SK-N-SH (cell line): ENCODE data around the gene BCAP31. TPM values are rescaled to one million over a fixed set of nuclear protein-coding genes. Genes with fewer than 3 reads are reported as not detected.
A peak's percentile ranks its signal among the peaks of the same experiment; 100 is the strongest.
"Not testable (repeated sequence)": the region's sequence is repeated elsewhere in the genome, so short reads cannot be mapped to it uniquely, and the experiment has no call there.

ENCODE experiments used
- CTCF ChIA-PET: fragments of 300-600, 350-600 bp; formaldehyde crosslinking; extraction: SDS; loops from one replicate; lab custom pipeline; 2021; lab: Yijun Ruan, JAX
- POLR2A ChIA-PET: fragments of 350-600 bp; sonication (Branson Sonifier 250); formaldehyde crosslinking; extraction: SDS; loops from one replicate; lab custom pipeline; 2020; ENCODE audit warnings: antibody characterized with exemption, inconsistent platforms; lab: Yijun Ruan, JAX
- DNase-seq: peaks from one replicate; pipeline ENCODE4 v3.0.0; 2012
- H2AFZ ChIP-seq: fragments of 200-600 bp; sonication (generic); 2 replicates; pipeline ENCODE4 v1.8.1; 2016; ENCODE audit warnings: antibody characterized with exemption, mild to moderate bottlenecking, low read depth
- H3F3A ChIP-seq: fragments of 200-600 bp; sonication (generic); replicated peaks from 2 replicates; pipeline ENCODE3; 2016; ENCODE audit warnings: antibody characterized with exemption, mild to moderate bottlenecking; ENCODE audit not compliant: insufficient read depth
- H3K27ac ChIP-seq, 2 experiments: fragments of 200-500 bp in 1 of 2; fragments of 200-600 bp in 1 of 2; sonication (Bioruptor generic) in 1 of 2; sonication (generic), shearing (Covaris generic) in 1 of 2; 2 replicates each; pipeline versions ENCODE4 v1.5.1 to v1.6.1; 2014 to 2016; ENCODE audit warnings: low read depth in 2 of 2, inconsistent platforms in 1 of 2, low read length in 1 of 2, mild to moderate bottlenecking in 1 of 2, mixed read lengths in 1 of 2
- H3K27me3 ChIP-seq: fragments of 200-600 bp; sonication (generic), shearing (Covaris generic); 2 replicates; pipeline ENCODE4 v1.6.1; 2016; ENCODE audit warnings: mixed run types; ENCODE audit not compliant: insufficient read depth
- H3K36me3 ChIP-seq, 2 experiments: fragments of 200-500 bp in 1 of 2; fragments of 200-600 bp in 1 of 2; sonication (Bioruptor generic) in 1 of 2; sonication (generic) in 1 of 2; replicated peaks in 1 of 2; 2 replicates each; pipeline versions ENCODE3 to v1.5.1; 2014 to 2016; ENCODE audit warnings: low read length in 1 of 2, mild to moderate bottlenecking in 1 of 2; ENCODE audit not compliant: insufficient read depth in 2 of 2, control insufficient read depth in 1 of 2
- H3K4me1 ChIP-seq, 2 experiments: fragments of 200-500 bp in 1 of 2; fragments of 200-600 bp in 1 of 2; sonication (Bioruptor generic) in 1 of 2; sonication (generic), shearing (Covaris generic) in 1 of 2; 2 replicates each; pipeline versions ENCODE4 v1.5.1 to v1.6.1; 2014 to 2016; ENCODE audit warnings: low read depth in 1 of 2, low read length in 1 of 2, mixed run types in 1 of 2; ENCODE audit not compliant: insufficient read depth in 2 of 2, control insufficient read depth in 1 of 2
- H3K4me2 ChIP-seq: fragments of 200-600 bp; sonication (generic), shearing (Covaris generic); 2 replicates; pipeline ENCODE4 v1.6.1; 2017; ENCODE audit warnings: mixed run types
- H3K4me3 ChIP-seq, 2 experiments: fragments of 200-500 bp in 1 of 2; fragments of 200-600 bp in 1 of 2; sonication (Bioruptor generic) in 1 of 2; sonication (generic), shearing (Covaris generic) in 1 of 2; 2 replicates each; pipeline versions ENCODE4 v1.5.1 to v1.8.1; 2014 to 2016; ENCODE audit warnings: low read depth in 2 of 2, inconsistent platforms in 1 of 2, low read length in 1 of 2, mild to moderate bottlenecking in 1 of 2, mixed read lengths in 1 of 2, moderate library complexity in 1 of 2
- H3K79me2 ChIP-seq: fragments of 200-600 bp; sonication (generic); 2 replicates; pipeline ENCODE4 v1.8.1; 2017; ENCODE audit warnings: mild to moderate bottlenecking; ENCODE audit not compliant: insufficient read depth
- H3K9ac ChIP-seq: fragments of 200-600 bp; sonication (generic); 2 replicates; pipeline ENCODE4 v1.6.1; 2017; ENCODE audit warnings: mixed run types
- H3K9me2 ChIP-seq: fragments of 200-600 bp; sonication (generic); 2 replicates; pipeline ENCODE4 v1.6.1; 2017; ENCODE audit warnings: mixed run types
- H3K9me3 ChIP-seq: fragments of 200-600 bp; sonication (generic); 2 replicates; pipeline ENCODE4 v1.6.1; 2017; ENCODE audit warnings: mixed run types, mild to moderate bottlenecking, moderate library complexity
- H4K20me1 ChIP-seq: fragments of 200-600 bp; sonication (generic); 2 replicates; pipeline ENCODE4 v1.6.1; 2017; ENCODE audit warnings: mild to moderate bottlenecking, mixed run types; ENCODE audit not compliant: insufficient read depth
- FOXJ3 ChIP-seq: sonication (generic); formaldehyde crosslinking; IDR thresholded peaks from 2 replicates; pipeline ENCODE4 v1.5.1; 2020; ENCODE audit warnings: mild to moderate bottlenecking, missing genetic modification reagents
- GATA2 ChIP-seq: sonication (generic); formaldehyde crosslinking; IDR thresholded peaks from 2 replicates; pipeline ENCODE4 v1.5.0; 2020; ENCODE audit warnings: mild to moderate bottlenecking, missing genetic modification reagents
- NFIC ChIP-seq: IDR thresholded peaks from 2 replicates; pipeline ENCODE4 v1.4.0; 2012; ENCODE audit warnings: borderline replicate concordance
- NRF1 ChIP-seq: IDR thresholded peaks from 2 replicates; pipeline ENCODE4 v1.6.1; 2012; ENCODE audit warnings: low read depth, mild to moderate bottlenecking, low read length
- RCOR1 ChIP-seq: fragments of 150-350 bp; IDR thresholded peaks from 2 replicates; pipeline ENCODE4 v1.6.1; 2017; ENCODE audit warnings: antibody characterized with exemption, low read length
- RFX5 ChIP-seq: IDR thresholded peaks from 2 replicates; pipeline ENCODE4 v1.6.1; 2012; ENCODE audit warnings: mild to moderate bottlenecking, improper control_type of control experiment, low read length
- TAF1 ChIP-seq: IDR thresholded peaks from 2 replicates; pipeline ENCODE4 v1.6.1; 2012; ENCODE audit warnings: low read depth, mild to moderate bottlenecking, low read length, moderate library complexity, borderline replicate concordance
- WGBS: methylation state at CpG from one replicate; pipeline ENCODE4 v1.1.6; 2017; ENCODE audit warnings: low lambda C conversion rate; 5-methylcytosine and 5-hydroxymethylcytosine counted together
- polyA plus RNA-seq, 3 experiments: library from polyadenylated mRNA; depleted of rRNA; stranded (reverse); fragments of >200 nt; gene quantifications; 2 replicates each; pipeline ENCODE4 v1.2.3, GENCODE V29; 2012
- TF ChIP-seq, protein P1 (sequence below): IDR thresholded peaks from 2 replicates; pipeline ENCODE4 v1.4.0; 2012; ENCODE audit warnings: low read depth
- TF ChIP-seq, protein P2 (sequence below): IDR thresholded peaks from 2 replicates; pipeline ENCODE4 v1.6.1; 2012; ENCODE audit warnings: mild to moderate bottlenecking, low read depth, low read length, moderate library complexity

Gene BCAP31
- polyA plus RNA-seq, 1 of the 3 experiments (the other 2 are of a cell fraction), result 173 TPM

DNA sequence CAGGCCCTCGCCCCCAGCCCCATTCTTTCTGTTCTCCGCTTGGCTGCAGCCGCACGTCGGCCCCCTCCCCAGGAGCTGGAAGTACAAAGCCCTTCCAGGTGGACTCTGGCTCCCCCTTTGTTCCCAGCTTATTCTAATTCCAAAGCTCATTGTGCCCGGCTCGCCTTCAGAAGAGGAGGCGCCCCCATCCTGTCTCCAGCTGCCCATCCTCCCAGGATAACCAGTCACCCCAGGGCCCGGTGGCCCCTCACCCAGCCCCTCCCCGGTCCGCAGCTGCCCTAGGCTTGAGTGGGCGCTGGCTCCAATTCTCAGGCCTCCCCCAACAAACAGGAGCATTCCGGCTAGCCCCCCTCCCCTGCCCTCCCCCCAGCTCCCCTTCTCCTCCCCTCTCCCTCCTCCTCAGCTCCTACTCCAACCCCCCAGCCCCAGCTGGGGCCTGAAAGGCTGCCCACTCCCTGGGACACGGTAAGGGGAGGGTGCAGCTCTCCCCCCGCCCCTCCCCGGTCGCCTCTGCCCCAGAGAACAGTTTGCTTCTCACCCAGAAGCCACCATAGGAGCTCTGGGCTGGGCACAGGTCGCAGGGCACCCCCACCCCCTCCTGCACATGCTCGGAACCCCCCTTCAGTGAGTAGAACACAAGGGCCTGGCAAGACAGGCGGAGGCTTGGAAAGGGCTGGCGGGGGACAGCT, 39.6 kb downstream of the BCAP31 start:
- Histone ChIP-seq H3K27ac (peak overlapping the region in 1 of 2 experiments; percentile 43; a peak in 1 of 4 replicates), H3K9me2 (no peaks in the 10 kb centered on the region), H4K20me1 (peaks cover 2% of the 10 kb centered on the region; the same call in 1 of the 2 replicates), H3K9me3 (no peaks in the 10 kb centered on the region), H3K36me3 (no peaks in the 10 kb centered on the region), H2AFZ (no peak overlapping the region), H3K4me1 (peaks cover 0 to 19% of the 10 kb centered on the region in 2 experiments; a peak in 1 of 4 replicates), H3K27me3 (peaks cover 7% of the 10 kb centered on the region; the same call in 1 of the 2 replicates), H3K79me2 (peaks cover 3% of the 10 kb centered on the region; the same call in 1 of the 2 replicates), H3F3A (no peaks in the 10 kb centered on the region), H3K4me2 (no peak overlapping the region), H3K4me3 (no peak overlapping the region), H3K9ac (no peak overlapping the region)
- ChIA-PET POLR2A (interaction anchor here (0.7 to 1.6 kb wide), 3 partner anchors 11 to 130 kb away, joined by 3 to 4 read pairs (median 3); no protein-coding TSS in a partner anchor), CTCF (interaction anchor here (0.5 to 4.5 kb wide), 10 partner anchors 17 to 238 kb away, joined by 3 to 33 read pairs (median 4); no protein-coding TSS in a partner anchor)
- TF ChIP-seq, protein P1, sequence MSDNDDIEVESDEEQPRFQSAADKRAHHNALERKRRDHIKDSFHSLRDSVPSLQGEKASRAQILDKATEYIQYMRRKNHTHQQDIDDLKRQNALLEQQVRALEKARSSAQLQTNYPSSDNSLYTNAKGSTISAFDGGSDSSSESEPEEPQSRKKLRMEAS, result no peak
- TF ChIP-seq RFX5, result no peak
- no peak for TF ChIP-seq RCOR1
- no peak for TF ChIP-seq FOXJ3 (CRISPR knock-in tag)
- TF ChIP-seq NRF1, result no peak
- TF ChIP-seq, protein P2, sequence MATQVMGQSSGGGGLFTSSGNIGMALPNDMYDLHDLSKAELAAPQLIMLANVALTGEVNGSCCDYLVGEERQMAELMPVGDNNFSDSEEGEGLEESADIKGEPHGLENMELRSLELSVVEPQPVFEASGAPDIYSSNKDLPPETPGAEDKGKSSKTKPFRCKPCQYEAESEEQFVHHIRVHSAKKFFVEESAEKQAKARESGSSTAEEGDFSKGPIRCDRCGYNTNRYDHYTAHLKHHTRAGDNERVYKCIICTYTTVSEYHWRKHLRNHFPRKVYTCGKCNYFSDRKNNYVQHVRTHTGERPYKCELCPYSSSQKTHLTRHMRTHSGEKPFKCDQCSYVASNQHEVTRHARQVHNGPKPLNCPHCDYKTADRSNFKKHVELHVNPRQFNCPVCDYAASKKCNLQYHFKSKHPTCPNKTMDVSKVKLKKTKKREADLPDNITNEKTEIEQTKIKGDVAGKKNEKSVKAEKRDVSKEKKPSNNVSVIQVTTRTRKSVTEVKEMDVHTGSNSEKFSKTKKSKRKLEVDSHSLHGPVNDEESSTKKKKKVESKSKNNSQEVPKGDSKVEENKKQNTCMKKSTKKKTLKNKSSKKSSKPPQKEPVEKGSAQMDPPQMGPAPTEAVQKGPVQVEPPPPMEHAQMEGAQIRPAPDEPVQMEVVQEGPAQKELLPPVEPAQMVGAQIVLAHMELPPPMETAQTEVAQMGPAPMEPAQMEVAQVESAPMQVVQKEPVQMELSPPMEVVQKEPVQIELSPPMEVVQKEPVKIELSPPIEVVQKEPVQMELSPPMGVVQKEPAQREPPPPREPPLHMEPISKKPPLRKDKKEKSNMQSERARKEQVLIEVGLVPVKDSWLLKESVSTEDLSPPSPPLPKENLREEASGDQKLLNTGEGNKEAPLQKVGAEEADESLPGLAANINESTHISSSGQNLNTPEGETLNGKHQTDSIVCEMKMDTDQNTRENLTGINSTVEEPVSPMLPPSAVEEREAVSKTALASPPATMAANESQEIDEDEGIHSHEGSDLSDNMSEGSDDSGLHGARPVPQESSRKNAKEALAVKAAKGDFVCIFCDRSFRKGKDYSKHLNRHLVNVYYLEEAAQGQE, result no peak
- TF ChIP-seq NFIC, result no peak
- no peak for TF ChIP-seq GATA2 (CRISPR knock-in tag)
- no peak for TF ChIP-seq TAF1
- WGBS, result 50% methylated on average over 12 of the region's 21 CpGs
- DNase-seq, result no peak

DNA sequence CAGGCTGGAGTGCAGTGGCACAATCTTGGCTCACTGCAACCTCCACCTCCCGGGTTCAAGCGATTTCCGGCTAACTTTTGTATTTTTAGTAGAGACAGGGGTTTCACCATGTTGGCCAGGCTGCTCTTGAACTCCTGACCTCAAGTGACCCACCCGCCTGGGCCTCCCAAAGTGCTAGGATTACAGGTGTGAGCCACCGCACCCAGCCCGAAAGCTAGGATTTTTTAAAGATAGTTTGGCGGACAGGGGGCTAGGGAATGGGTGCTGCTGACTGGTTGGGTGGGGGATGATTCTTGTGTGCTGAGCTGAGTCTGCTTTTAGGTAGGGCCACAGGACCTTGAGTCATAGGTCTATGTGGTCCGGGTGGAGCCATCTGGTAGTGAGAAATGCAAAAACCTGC, 40.7 kb downstream of the BCAP31 start:
- H3F3A ChIP-seq, H3K27me3 ChIP-seq, H3K9me2 ChIP-seq, H3K9me3 ChIP-seq, H2AFZ ChIP-seq, H3K4me2 ChIP-seq, POLR2A ChIA-PET, H3K36me3 ChIP-seq, H3K4me3 ChIP-seq, DNase-seq, H3K9ac ChIP-seq, H3K27ac ChIP-seq, H3K79me2 ChIP-seq, H4K20me1 ChIP-seq: not testable (repeated sequence)
- WGBS, result 47% methylated on average over 5 of the region's 8 CpGs
- CTCF ChIA-PET, result interaction anchor here (0.9 to 4.5 kb wide), 5 partner anchors 15 to 239 kb away, joined by 3 to 33 read pairs (median 3); no protein-coding TSS in a partner anchor
- peaks cover 0 to 17% of the 10 kb centered on the region in 2 experiments; a peak in 1 of 4 replicates for H3K4me1 ChIP-seq
